Panc1 (cell line): ENCODE data around the gene FAM216B. TPM values are rescaled to one million over a fixed set of nuclear protein-coding genes. Genes with fewer than 3 reads are reported as not detected.

Experiments
- ATAC-seq: fragments of 200-7000 bp; cut with Tn5 transposase; 2 replicates; pipeline ENCODE4 v1.9.1; 2020; ENCODE audit warnings: mild to moderate bottlenecking, moderate library complexity
- BruUV-seq: library from RNA; stranded (reverse); fragments of 400-500 nt; replicated peaks from 2 replicates; lab custom pipeline; 2021; lab: Mats Ljungman, UMichigan
- CTCF ChIA-PET: fragments of 300-600 bp; sonication (Branson Sonifier 250); formaldehyde crosslinking; loops from one replicate; lab custom pipeline; 2022; ENCODE audit warnings: antibody characterized with exemption; lab: Charles Lee
- POLR2A ChIA-PET: fragments of 300-600 bp; sonication (Branson Sonifier 250); formaldehyde crosslinking; loops from one replicate; lab custom pipeline; 2022; ENCODE audit warnings: antibody characterized with exemption; lab: Charles Lee
- DNase-seq: peaks from one replicate; pipeline ENCODE4 v3.0.0-alpha.2; 2010; ENCODE audit warnings: low read depth, low spot score
- H3K27ac ChIP-seq: 2 replicates; pipeline ENCODE4 v1.5.1; 2011; ENCODE audit warnings: mild to moderate bottlenecking, low read length, inconsistent platforms
- H3K27me3 ChIP-seq: fragments of 200-500 bp; sonication (Bioruptor generic); 2 replicates; pipeline ENCODE4 v1.6.0; 2014; ENCODE audit warnings: low read length, inconsistent platforms; ENCODE audit not compliant: control insufficient read depth, insufficient read depth
- H3K36me3 ChIP-seq: fragments of 200-500 bp; sonication (Bioruptor generic); 2 replicates; pipeline ENCODE4 v1.5.1; 2014; ENCODE audit warnings: inconsistent platforms, mild to moderate bottlenecking, low read length, moderate library complexity; ENCODE audit not compliant: control insufficient read depth, insufficient read depth
- H3K4me1 ChIP-seq: 2 replicates; pipeline ENCODE4 v1.5.1; 2011; ENCODE audit warnings: inconsistent platforms, mild to moderate bottlenecking, low read length, moderate library complexity; ENCODE audit not compliant: control insufficient read depth, insufficient read depth
- H3K4me3 ChIP-seq, 2 experiments: 2 replicates each; pipeline ENCODE4 v1.5.1; 2011 to 2012; ENCODE audit warnings: low read depth in 2 of 2, low read length in 2 of 2, mild to moderate bottlenecking in 2 of 2, inconsistent platforms in 1 of 2, moderate library complexity in 1 of 2
- H3K9me3 ChIP-seq: fragments of 200-500 bp; sonication (Bioruptor generic); 2 replicates; pipeline ENCODE4 v1.5.1; 2014; ENCODE audit warnings: low read depth, mild to moderate bottlenecking, inconsistent platforms, low read length, moderate library complexity; ENCODE audit not compliant: control insufficient read depth, insufficient read depth
- CTCF ChIP-seq: fragments of 450-650 bp; IDR thresholded peaks from 2 replicates; pipeline ENCODE4 v1.5.1; 2017; ENCODE audit warnings: mild to moderate bottlenecking
- POLR2AphosphoS5 ChIP-seq: IDR thresholded peaks from 2 replicates; pipeline ENCODE4 v1.6.1; 2012; ENCODE audit warnings: mild to moderate bottlenecking, low read depth, low read length, moderate library complexity
- REST ChIP-seq, 2 experiments: IDR thresholded peaks; 2 replicates each; pipeline ENCODE4 v1.6.1; 2011 to 2012; ENCODE audit warnings: low read depth in 2 of 2, control low read depth in 1 of 2, low read length in 1 of 2, mild to moderate bottlenecking in 1 of 2, moderate library complexity in 1 of 2; ENCODE audit not compliant: insufficient read depth in 1 of 2
- SIN3A ChIP-seq: IDR thresholded peaks from 2 replicates; pipeline ENCODE4 v1.6.1; 2012; ENCODE audit warnings: low read depth, mild to moderate bottlenecking, low read length, moderate library complexity, borderline replicate concordance; ENCODE audit not compliant: insufficient read depth
- TCF7L2 ChIP-seq: IDR thresholded peaks from 2 replicates; pipeline ENCODE4 v1.6.1; 2011; ENCODE audit warnings: mild to moderate bottlenecking, low read depth, low read length, inconsistent platforms
- in situ Hi-C: cut with HindIII; loops from 2 replicates; pipeline ENCODE4 v1.10.0; 2016; ENCODE audit warnings: low sequenced_read_pairs, low pct_unique_long_range_greater_than_20kb
- intact Hi-C: fragments of 100-400 bp; cut with micrococcal nuclease; formaldehyde crosslinking; loops from one replicate; pipeline ENCODE4 v1.10.0; 2022; ENCODE audit not compliant: unreplicated experiment
- total RNA-seq: library from RNA; stranded (reverse); gene quantifications from one replicate; pipeline ENCODE4 v1.2.1, GENCODE V29; 2021; ENCODE audit not compliant: unreplicated experiment

Gene FAM216B
- total RNA-seq, 1 experiment from 2014 or later: 0.05 TPM

- TF ChIP-seq SIN3A (no peak), CTCF (no peak), POLR2AphosphoS5 (no peak), REST (IDR thresholded peaks at IDR 0.05; ENCODE audit: insufficient read depth in 1 of 2, low read depth in 2 of 2, low read length in 1 of 2) (no peak), TCF7L2 (no peak)
- Histone ChIP-seq H3K27me3 (no peaks in the 10 kb centered on the region), H3K36me3 (no peaks in the 10 kb centered on the region), H3K4me1 (no peaks in the 10 kb centered on the region), H3K27ac (no peak overlapping the region), H3K9me3 (no peaks in the 10 kb centered on the region), H3K4me3 (no peak overlapping the region)
- DNase-seq (no peak), ATAC-seq (no peak)
- ChIA-PET POLR2A (no interaction called here), CTCF (no interaction called here)
- in situ Hi-C loops: no loop called here
- no TSS peak for BruUV-seq
- intact Hi-C loops: no loop called here
These were observed 22.9 kb upstream of the FAM216B start for GRCh38 chr13:42758515-42758914.

GRCh38 chr13:42760951-42761350, 20.4 kb upstream of the FAM216B start:
- in situ Hi-C loops: no loop called here
- no peaks in the 10 kb centered on the region for H3K27me3 ChIP-seq
- no TSS peak for BruUV-seq
- DNase-seq (no peak), ATAC-seq (no peak)
- H3K27ac ChIP-seq: no peak overlapping the region
- H3K9me3 ChIP-seq: no peaks in the 10 kb centered on the region
- H3K4me3 ChIP-seq: no peak overlapping the region
- intact Hi-C loops: no loop called here
- ChIA-PET CTCF (no interaction called here), POLR2A (no interaction called here)
- H3K4me1 ChIP-seq: no peaks in the 10 kb centered on the region
- no peak for TF ChIP-seq TCF7L2
- no peaks in the 10 kb centered on the region for H3K36me3 ChIP-seq

- no peaks in the 10 kb centered on the region for H3K36me3 ChIP-seq
These were observed 19.1 kb upstream of the FAM216B start for GRCh38 chr13:42762251-42762650.

More at GRCh38 chr13:42762251-42762650, 19.1 kb upstream of the FAM216B start:
- H3K4me1 ChIP-seq: no peaks in the 10 kb centered on the region
- in situ Hi-C loops (no loop called here), intact Hi-C loops (no loop called here)
- DNase-seq: no peak
- ChIA-PET CTCF (no interaction called here), POLR2A (no interaction called here)
- BruUV-seq: no TSS peak
- no peaks in the 10 kb centered on the region for H3K9me3 ChIP-seq
- no peaks in the 10 kb centered on the region for H3K27me3 ChIP-seq
- H3K27ac ChIP-seq: no peak overlapping the region
- TF ChIP-seq CTCF (no peak), TCF7L2 (no peak), POLR2AphosphoS5 (no peak), SIN3A (no peak), REST (IDR thresholded peaks at IDR 0.05; ENCODE audit: insufficient read depth in 1 of 2, low read depth in 2 of 2, low read length in 1 of 2) (no peak)
- no peak overlapping the region for H3K4me3 ChIP-seq
- ATAC-seq: no peak
